Parathyroid adenoma (tissue), 2 donors: ENCODE measurements around the gene CFAP100.

Experiments used
- H2AFZ ChIP-seq: fragments of 300-600 bp; sonication (generic); one replicate; pipeline ENCODE4 v1.7.0; 2017; ENCODE audit warnings: antibody characterized with exemption, mild to moderate bottlenecking
- H3K27ac ChIP-seq: fragments of 300-600 bp; sonication (generic); one replicate; pipeline ENCODE4 v1.7.0; 2017
- H3K27me3 ChIP-seq: fragments of 300-600 bp; sonication (generic); one replicate; pipeline ENCODE4 v1.7.0; 2017; ENCODE audit warnings: low read length; ENCODE audit not compliant: control insufficient read depth, insufficient read depth
- H3K36me3 ChIP-seq: fragments of 300-600 bp; sonication (generic); one replicate; pipeline ENCODE4 v1.7.0; 2017; ENCODE audit warnings: low read length; ENCODE audit not compliant: control insufficient read depth, insufficient read depth
- H3K4me1 ChIP-seq: fragments of 300-600 bp; sonication (generic); one replicate; pipeline ENCODE4 v1.7.0; 2017; ENCODE audit warnings: control low read depth
- H3K4me2 ChIP-seq: fragments of 300-600 bp; sonication (generic); one replicate; pipeline ENCODE4 v1.7.0; 2017; ENCODE audit warnings: low read length
- H3K4me3 ChIP-seq: fragments of 300-600 bp; sonication (generic); one replicate; pipeline ENCODE4 v1.7.0; 2017; ENCODE audit warnings: low read depth, low read length
- H3K79me2 ChIP-seq: fragments of 300-600 bp; sonication (generic); one replicate; pipeline ENCODE4 v1.7.0; 2017; ENCODE audit warnings: control low read depth
- H3K9ac ChIP-seq: fragments of 300-600 bp; sonication (generic); one replicate; pipeline ENCODE4 v1.7.0; 2017; ENCODE audit warnings: mild to moderate bottlenecking
- H3K9me3 ChIP-seq: fragments of 300-600 bp; sonication (generic); one replicate; pipeline ENCODE4 v1.7.0; 2017; ENCODE audit warnings: low read length; ENCODE audit not compliant: control insufficient read depth
- TF ChIP-seq, protein P1 (sequence below): fragments of 300-600 bp; sonication (generic); IDR thresholded peaks from one replicate; pipeline ENCODE4 v1.7.0; 2017; ENCODE audit warnings: antibody characterized with exemption, mild to moderate bottlenecking
- donor health status: primary hyperparathyroidism.

The CFAP100 gene

DNA sequence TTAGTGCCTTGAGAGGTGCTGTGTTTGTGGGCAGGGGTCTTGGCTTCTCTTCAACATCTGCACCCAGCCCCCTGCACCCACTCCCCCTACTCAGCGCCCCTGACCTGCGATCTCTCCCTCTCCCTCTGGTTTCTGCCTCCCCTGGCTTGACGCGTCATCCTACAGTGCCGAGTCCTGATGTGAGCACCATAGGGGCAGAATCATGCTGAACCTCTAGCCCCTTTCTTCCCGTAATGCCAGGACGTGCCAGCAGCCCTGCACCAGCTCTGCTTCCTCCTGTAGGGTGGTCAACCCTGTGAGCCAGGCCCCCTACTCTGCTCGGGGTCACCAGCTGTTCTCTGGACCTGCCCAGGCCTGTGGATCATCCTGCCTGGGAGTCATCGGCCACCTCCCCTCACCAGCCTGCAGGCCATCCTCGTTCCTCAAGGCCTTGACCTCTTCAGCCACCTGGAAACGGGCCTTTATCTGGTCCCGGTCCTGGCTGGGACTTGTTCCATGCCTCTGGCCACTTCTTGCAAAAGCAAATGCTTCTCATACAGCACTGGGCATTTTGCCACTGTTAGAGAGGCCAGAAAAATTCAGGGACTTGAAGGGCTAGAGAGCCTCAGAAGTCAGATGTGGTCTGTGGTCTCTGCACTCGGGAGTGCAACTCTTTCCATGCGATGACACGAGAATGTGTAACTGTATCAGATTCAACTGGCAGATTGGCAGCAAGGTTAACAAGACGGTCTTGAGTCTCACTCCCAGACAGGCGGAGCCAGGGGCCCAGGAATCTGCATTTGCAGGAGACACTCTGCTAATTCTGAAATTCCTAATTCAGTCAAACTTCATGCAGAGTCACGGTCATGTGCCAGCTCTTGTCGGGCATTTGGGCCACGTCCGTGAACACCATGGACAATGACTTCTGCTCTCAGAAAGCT is 20.8 kb upstream of the CFAP100 start:
- no peak overlapping the region for H3K27ac ChIP-seq
- H3K9me3 ChIP-seq, result no peaks in the 10 kb centered on the region
- H2AFZ ChIP-seq, result no peak overlapping the region
- no peaks in the 10 kb centered on the region for H3K36me3 ChIP-seq
- TF ChIP-seq, protein P1, sequence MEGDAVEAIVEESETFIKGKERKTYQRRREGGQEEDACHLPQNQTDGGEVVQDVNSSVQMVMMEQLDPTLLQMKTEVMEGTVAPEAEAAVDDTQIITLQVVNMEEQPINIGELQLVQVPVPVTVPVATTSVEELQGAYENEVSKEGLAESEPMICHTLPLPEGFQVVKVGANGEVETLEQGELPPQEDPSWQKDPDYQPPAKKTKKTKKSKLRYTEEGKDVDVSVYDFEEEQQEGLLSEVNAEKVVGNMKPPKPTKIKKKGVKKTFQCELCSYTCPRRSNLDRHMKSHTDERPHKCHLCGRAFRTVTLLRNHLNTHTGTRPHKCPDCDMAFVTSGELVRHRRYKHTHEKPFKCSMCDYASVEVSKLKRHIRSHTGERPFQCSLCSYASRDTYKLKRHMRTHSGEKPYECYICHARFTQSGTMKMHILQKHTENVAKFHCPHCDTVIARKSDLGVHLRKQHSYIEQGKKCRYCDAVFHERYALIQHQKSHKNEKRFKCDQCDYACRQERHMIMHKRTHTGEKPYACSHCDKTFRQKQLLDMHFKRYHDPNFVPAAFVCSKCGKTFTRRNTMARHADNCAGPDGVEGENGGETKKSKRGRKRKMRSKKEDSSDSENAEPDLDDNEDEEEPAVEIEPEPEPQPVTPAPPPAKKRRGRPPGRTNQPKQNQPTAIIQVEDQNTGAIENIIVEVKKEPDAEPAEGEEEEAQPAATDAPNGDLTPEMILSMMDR, result no peak
- H3K9ac ChIP-seq, result no peak overlapping the region
- no peaks in the 10 kb centered on the region for H3K27me3 ChIP-seq
- H3K79me2 ChIP-seq, result no peaks in the 10 kb centered on the region
- H3K4me2 ChIP-seq, result no peak overlapping the region
- no peaks in the 10 kb centered on the region for H3K4me1 ChIP-seq
- no peak overlapping the region for H3K4me3 ChIP-seq

GRCh38 chr3:126375835-126376331 is 18.8 kb upstream of the CFAP100 start:
- Histone ChIP-seq H3K27ac (no peak overlapping the region), H3K9ac (no peak overlapping the region), H2AFZ (no peak overlapping the region), H3K36me3 (no peaks in the 10 kb centered on the region), H3K79me2 (no peaks in the 10 kb centered on the region), H3K4me2 (no peak overlapping the region), H3K27me3 (no peaks in the 10 kb centered on the region), H3K4me3 (no peak overlapping the region), H3K9me3 (no peaks in the 10 kb centered on the region), H3K4me1 (no peaks in the 10 kb centered on the region)
- TF ChIP-seq, protein P1, result no peak

DNA sequence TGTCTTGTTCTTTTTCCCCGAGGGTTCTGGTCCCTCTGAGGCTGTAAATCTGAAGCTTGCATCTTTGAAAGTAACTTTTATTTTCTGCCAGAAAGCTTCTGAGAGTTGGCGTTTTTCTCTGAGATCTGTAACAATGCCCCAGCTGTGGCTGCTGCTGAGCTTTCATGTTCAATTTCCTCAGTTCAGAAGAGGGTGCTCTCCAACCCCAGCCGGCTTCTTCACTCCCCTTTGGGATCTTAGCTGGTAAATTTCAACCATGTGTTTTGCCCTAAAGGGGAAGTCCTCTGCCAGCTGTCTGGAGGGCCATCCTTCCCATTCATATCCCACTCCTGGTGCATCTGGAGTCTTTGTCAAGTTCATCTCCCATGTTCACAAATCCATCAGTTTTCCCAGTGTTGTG is 18.3 kb upstream of the CFAP100 start:
- Histone ChIP-seq H3K4me2 (no peak overlapping the region), H3K79me2 (no peaks in the 10 kb centered on the region), H3K4me3 (no peak overlapping the region), H3K27ac (no peak overlapping the region), H2AFZ (no peak overlapping the region), H3K27me3 (no peaks in the 10 kb centered on the region), H3K9me3 (no peaks in the 10 kb centered on the region), H3K4me1 (no peaks in the 10 kb centered on the region), H3K36me3 (no peaks in the 10 kb centered on the region), H3K9ac (no peak overlapping the region)
- TF ChIP-seq, protein P1, result no peak

- H3K4me1 ChIP-seq, result no peaks in the 10 kb centered on the region
- no peaks in the 10 kb centered on the region for H3K9me3 ChIP-seq
- TF ChIP-seq, protein P1, result no peak
- no peak overlapping the region for H3K27ac ChIP-seq
- no peaks in the 10 kb centered on the region for H3K36me3 ChIP-seq
- no peak overlapping the region for H3K9ac ChIP-seq
- H2AFZ ChIP-seq, result no peak overlapping the region
- no peak overlapping the region for H3K4me2 ChIP-seq
- no peak overlapping the region for H3K4me3 ChIP-seq
- H3K79me2 ChIP-seq, result no peaks in the 10 kb centered on the region
- no peaks in the 10 kb centered on the region for H3K27me3 ChIP-seq
Measured at GRCh38 chr3:126377211-126377610, 17.5 kb upstream of the CFAP100 start.
